Spinal cord (tissue), 10 donors: ENCODE data around the gene PEX13. TPM values are rescaled to one million over a fixed set of nuclear protein-coding genes. Genes with fewer than 3 reads are reported as not detected.
"Not testable (repeated sequence)": the region's sequence is repeated elsewhere in the genome, so short reads cannot be mapped to it uniquely, and the experiment has no call there.

Experiments
- DNase-seq, 6 donors: peaks; one replicate each; pipeline versions ENCODE4 v3.0.0 to v3.0.0-alpha.2; 2013 to 2015; ENCODE audit warnings: low spot score in 6 of 6, low read depth in 4 of 6
- H3K27ac ChIP-seq: one replicate; pipeline ENCODE4 v1.5.1; 2013; ENCODE audit warnings: low read depth, low read length, control low read depth
- H3K27me3 ChIP-seq: one replicate; pipeline ENCODE4 v1.6.1; 2013; ENCODE audit warnings: low read length; ENCODE audit not compliant: control insufficient read depth, insufficient read depth
- H3K36me3 ChIP-seq: one replicate; pipeline ENCODE4 v1.6.1; 2013; ENCODE audit warnings: low read length; ENCODE audit not compliant: control insufficient read depth, insufficient read depth
- H3K4me1 ChIP-seq: one replicate; pipeline ENCODE4 v1.6.1; 2013; ENCODE audit warnings: low read length; ENCODE audit not compliant: control insufficient read depth, insufficient read depth
- H3K4me3 ChIP-seq: one replicate; pipeline ENCODE4 v1.5.1; 2013; ENCODE audit warnings: low read depth, low read length, control low read depth
- H3K9me3 ChIP-seq: one replicate; pipeline ENCODE4 v1.6.1; 2013; ENCODE audit warnings: low read length; ENCODE audit not compliant: control insufficient read depth, insufficient read depth
- WGBS: methylation state at CpG from one replicate; pipeline ENCODE4 v1.1.5; 2013; ENCODE audit warnings: missing lambda C conversion rate; ENCODE audit not compliant: insufficient coverage; 5-methylcytosine and 5-hydroxymethylcytosine counted together
- polyA plus RNA-seq, 2 donors: library from polyadenylated mRNA; unstranded; fragments of 120-200 nt; gene quantifications; one replicate each; pipeline ENCODE4 v1.2.1, GENCODE V29; 2013; ENCODE audit not compliant: insufficient read length in 2 of 2
- total RNA-seq, 2 donors: library from RNA; depleted of rRNA in 1 of 2; stranded (reverse); fragments of 120-200 nt in 1 of 2; fragments of >200 nt in 1 of 2; gene quantifications; one replicate each; pipeline versions ENCODE4 v1.2.3 to v1.2.4, GENCODE V29; 2013 to 2014
- donor health status: healthy.

The PEX13 gene
- total and polyA plus RNA-seq, 4 donors, result 24.3 to 40.8 (median 26.2) TPM

GRCh38 chr2:60980071-60980815 lies 37.3 kb upstream of the PEX13 start:
- H3K36me3 ChIP-seq, result no peaks in the 10 kb centered on the region
- WGBS, result 100% methylated on average over 2 of the region's 3 CpGs
- H3K4me3 ChIP-seq, result no peak overlapping the region
- no peaks in the 10 kb centered on the region for H3K9me3 ChIP-seq
- H3K4me1 ChIP-seq, result no peaks in the 10 kb centered on the region
- no peak overlapping the region for H3K27ac ChIP-seq
- no peaks in the 10 kb centered on the region for H3K27me3 ChIP-seq
- no peak for DNase-seq

GRCh38 chr2:60982066-60982465 lies 35.5 kb upstream of the PEX13 start:
- H3K4me3 ChIP-seq, H3K27me3 ChIP-seq, H3K36me3 ChIP-seq, H3K9me3 ChIP-seq, DNase-seq, H3K27ac ChIP-seq, H3K4me1 ChIP-seq: not testable (repeated sequence)
- WGBS, result 100% methylated on average over 1 of the region's 3 CpGs

- no CpG with 5 or more reads among the region's 1 CpG for WGBS
- Histone ChIP-seq H3K9me3 (no peaks in the 10 kb centered on the region), H3K36me3 (no peaks in the 10 kb centered on the region)
These were observed 32.8 kb upstream of the PEX13 start for GRCh38 chr2:60984720-60985119.

GRCh38 chr2:60987041-60987440 lies 30.5 kb upstream of the PEX13 start:
- no peaks in the 10 kb centered on the region for H3K9me3 ChIP-seq
- H3K4me3 ChIP-seq, result no peak overlapping the region
- no CpG with 5 or more reads among the region's 2 CpGs for WGBS
- H3K4me1 ChIP-seq, result no peaks in the 10 kb centered on the region
- no peaks in the 10 kb centered on the region for H3K27me3 ChIP-seq
- DNase-seq, result no peak
- H3K36me3 ChIP-seq, result no peaks in the 10 kb centered on the region
- H3K27ac ChIP-seq, result no peak overlapping the region

More at GRCh38 chr2:60984720-60985119, 32.8 kb upstream of the PEX13 start:
- DNase-seq, result no peak
- Histone ChIP-seq H3K27ac (no peak overlapping the region), H3K4me1 (no peaks in the 10 kb centered on the region), H3K27me3 (no peaks in the 10 kb centered on the region), H3K4me3 (no peak overlapping the region)

GRCh38 chr2:60987656-60988055 lies 29.9 kb upstream of the PEX13 start:
- not testable (repeated sequence) for H3K36me3 ChIP-seq, DNase-seq, H3K4me1 ChIP-seq, H3K27ac ChIP-seq, H3K27me3 ChIP-seq, H3K9me3 ChIP-seq, H3K4me3 ChIP-seq
- 57% methylated on average over 2 of the region's 8 CpGs for WGBS

- no peaks in the 10 kb centered on the region for H3K4me1 ChIP-seq
- no peak overlapping the region for H3K4me3 ChIP-seq
- no peak for DNase-seq
- H3K27ac ChIP-seq, result no peak overlapping the region
- H3K9me3 ChIP-seq, result no peaks in the 10 kb centered on the region
- H3K36me3 ChIP-seq, result no peaks in the 10 kb centered on the region
- 71% methylated on average over 2 of the region's 2 CpGs for WGBS
- H3K27me3 ChIP-seq, result no peaks in the 10 kb centered on the region
These were observed 28.3 kb upstream of the PEX13 start for GRCh38 chr2:60989259-60989658.

GRCh38 chr2:60991644-60992043 lies 25.9 kb upstream of the PEX13 start:
- Histone ChIP-seq H3K27me3 (no peaks in the 10 kb centered on the region), H3K4me3 (no peak overlapping the region), H3K36me3 (no peaks in the 10 kb centered on the region), H3K27ac (no peak overlapping the region), H3K9me3 (no peaks in the 10 kb centered on the region), H3K4me1 (no peaks in the 10 kb centered on the region)
- no peak for DNase-seq
- 95% methylated on average over 2 of the region's 4 CpGs for WGBS

GRCh38 chr2:60992985-60993392 lies 24.5 kb upstream of the PEX13 start:
- no peak overlapping the region for H3K27ac ChIP-seq

GRCh38 chr2:60994131-60994530 lies 23.4 kb upstream of the PEX13 start:
- no peaks in the 10 kb centered on the region for H3K4me1 ChIP-seq
- no peak overlapping the region for H3K4me3 ChIP-seq
- no peak overlapping the region for H3K27ac ChIP-seq
- H3K27me3 ChIP-seq, result no peaks in the 10 kb centered on the region
- DNase-seq, result no peak
- H3K9me3 ChIP-seq, result no peaks in the 10 kb centered on the region
- H3K36me3 ChIP-seq, result no peaks in the 10 kb centered on the region

More at GRCh38 chr2:60992985-60993392, 24.5 kb upstream of the PEX13 start:
- H3K9me3 ChIP-seq, result no peaks in the 10 kb centered on the region
- DNase-seq, result no peak
- WGBS, result 98% methylated on average over 5 of the region's 7 CpGs
- H3K27me3 ChIP-seq, result no peaks in the 10 kb centered on the region
- H3K36me3 ChIP-seq, result no peaks in the 10 kb centered on the region
- no peaks in the 10 kb centered on the region for H3K4me1 ChIP-seq
- no peak overlapping the region for H3K4me3 ChIP-seq
